HuH-7.5 (cell line): ENCODE measurements around the gene DDX24.
"Not testable (repeated sequence)": the region's sequence is repeated elsewhere in the genome, so short reads cannot be mapped to it uniquely, and the experiment has no call there.

Experiments used
- DNase-seq: peaks from one replicate; pipeline ENCODE4 v3.0.0; 2011; ENCODE audit warnings: low spot score

Gene DDX24

GRCh38 chr14:94077823-94078222 is 3.2 kb downstream of the DDX24 start:
- no peak for DNase-seq

- DNase-seq = no peak
Observed at GRCh38 chr14:94077111-94077821, 3.7 kb downstream of the DDX24 start.

- no peak for DNase-seq
Observed at GRCh38 chr14:94075008-94075407, 6.0 kb downstream of the DDX24 start.

- DNase-seq = no peak
Observed at GRCh38 chr14:94074534-94074933, 6.5 kb downstream of the DDX24 start.

DNA sequence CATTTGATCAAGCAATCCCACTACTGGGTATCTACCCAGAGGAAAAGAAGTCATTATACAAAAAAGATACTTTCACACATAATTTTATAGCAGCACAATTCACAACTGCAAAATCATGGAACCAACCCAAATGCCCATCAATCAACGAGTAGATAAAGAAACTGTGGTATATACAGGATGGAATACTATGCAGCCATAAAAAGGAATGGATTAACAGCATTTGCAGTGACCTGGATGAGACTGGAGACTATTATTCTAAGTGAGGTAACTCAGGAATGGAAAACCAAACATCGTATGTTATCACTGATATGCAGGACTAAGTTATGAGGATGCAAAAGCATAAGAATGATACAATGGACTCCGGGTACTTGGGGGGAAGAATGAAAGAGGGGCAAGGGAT is 8.9 kb downstream of the DDX24 start:
- not testable (repeated sequence) for DNase-seq

GRCh38 chr14:94066089-94066676 is 14.8 kb downstream of the DDX24 start:
- DNase-seq = no peak

DNA sequence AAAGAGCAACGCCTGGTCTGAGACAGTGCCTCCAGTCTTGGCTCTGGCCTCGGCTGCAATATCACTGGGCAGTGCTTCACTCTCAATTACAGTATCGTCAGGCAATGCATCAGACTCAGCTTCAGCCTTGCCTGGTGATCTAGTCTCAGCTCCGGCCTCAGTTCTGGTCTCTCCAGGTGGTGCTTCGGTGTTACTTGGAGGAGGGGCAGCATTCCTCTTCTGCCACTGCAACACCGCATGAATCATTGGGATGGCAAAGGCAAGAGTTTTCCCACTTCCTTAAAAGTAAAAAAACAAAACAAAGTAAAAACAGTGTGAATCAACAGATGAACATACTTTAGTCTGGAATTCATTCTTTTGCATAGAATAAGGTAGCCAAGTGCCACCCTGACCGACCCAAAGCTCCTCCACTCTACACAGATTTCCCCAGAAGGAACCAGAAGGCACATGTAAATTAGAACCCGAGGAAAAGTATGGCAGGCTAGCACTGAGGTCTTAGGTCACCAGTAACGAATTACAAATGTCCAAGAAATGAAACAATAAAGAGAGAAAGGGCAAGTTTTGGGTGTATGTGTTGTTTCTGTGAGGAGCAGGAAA is 18.6 kb downstream of the DDX24 start:
- no peak for DNase-seq

- no peak for DNase-seq
Observed at GRCh38 chr14:94059998-94060397, 21.0 kb downstream of the DDX24 start.

GRCh38 chr14:94058674-94059138 is 22.3 kb downstream of the DDX24 start:
- DNase-seq = no peak

- DNase-seq = no peak
Observed at GRCh38 chr14:94058128-94058673, 22.8 kb downstream of the DDX24 start.

DNA sequence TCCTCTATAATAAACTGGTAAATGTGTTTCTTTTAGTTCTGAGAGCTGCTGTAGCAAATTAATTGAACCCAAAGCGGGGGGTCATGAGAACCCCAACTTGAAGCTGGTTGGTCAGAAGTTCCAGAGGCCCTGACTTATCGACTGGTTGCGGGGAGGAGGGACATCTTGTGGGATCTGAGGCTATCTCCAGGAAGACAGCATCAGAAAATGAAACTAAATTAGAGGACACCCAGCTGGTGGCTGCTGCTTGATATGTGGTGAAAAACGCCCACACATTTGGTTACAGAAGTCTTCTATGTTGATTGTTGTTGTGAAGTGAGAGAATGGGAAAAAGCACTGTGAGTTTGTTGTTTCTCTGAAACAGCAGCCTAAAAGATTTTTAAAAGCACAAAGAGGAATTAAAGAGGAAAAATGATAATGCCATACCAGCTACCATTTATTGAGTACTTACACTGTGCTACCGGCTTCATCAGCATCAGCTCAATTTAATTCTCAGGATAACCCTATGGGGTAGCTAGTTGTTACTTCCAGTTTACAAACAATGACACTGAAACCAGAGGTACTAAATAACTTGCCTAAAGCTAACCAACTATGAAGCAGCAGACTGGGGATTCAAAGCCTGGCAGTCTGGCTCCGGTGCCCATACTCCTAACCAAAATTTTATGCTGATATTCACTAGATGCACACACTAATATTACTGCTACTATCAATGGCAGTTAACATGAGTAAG is 24.3 kb downstream of the DDX24 start:
- no peak for DNase-seq

- DNase-seq = no peak
Observed at GRCh38 chr14:94054936-94055335, 26.1 kb downstream of the DDX24 start.

- no peak for DNase-seq
Observed at GRCh38 chr14:94054401-94054800, 26.6 kb downstream of the DDX24 start.

DNA sequence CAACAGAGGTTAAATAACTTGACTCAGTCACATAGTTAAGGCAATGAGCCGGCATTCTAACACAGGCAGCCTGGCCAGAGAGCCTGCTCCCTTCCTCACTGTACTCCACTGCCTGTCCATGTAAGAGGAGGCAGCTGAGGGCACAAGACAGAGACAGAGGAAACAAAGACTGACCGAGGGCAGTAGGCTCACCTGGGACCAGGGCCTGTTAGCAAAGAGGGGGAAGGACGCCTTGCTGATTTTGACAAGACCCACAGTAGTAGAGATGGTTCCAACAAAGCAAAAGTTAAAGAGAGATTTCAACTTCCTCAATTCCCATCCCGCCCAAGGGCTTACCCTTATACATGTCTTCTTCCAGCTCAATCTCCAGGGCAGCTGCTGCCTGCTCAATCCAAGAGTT is 28.3 kb downstream of the DDX24 start:
- no peak for DNase-seq

DNA sequence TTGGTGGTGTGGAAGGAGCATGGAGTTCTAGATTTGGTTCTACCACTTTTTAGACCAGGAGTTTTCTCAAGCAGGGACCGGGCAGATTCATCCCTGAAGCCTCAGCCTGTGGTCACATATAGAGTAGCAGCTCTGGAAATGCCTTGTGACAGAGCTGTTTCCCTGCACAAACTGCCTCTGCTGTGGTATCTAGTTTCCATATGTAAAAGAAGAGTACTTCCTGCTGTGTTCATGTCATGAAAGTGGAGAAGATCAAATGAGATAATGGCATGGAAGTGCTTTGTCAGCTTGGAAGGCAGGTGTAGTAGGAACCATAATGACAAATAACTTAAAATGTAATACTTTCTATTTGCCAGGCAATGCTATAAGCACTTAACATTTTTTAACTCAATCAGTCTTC is 28.8 kb downstream of the DDX24 start:
- DNase-seq = no peak

DNA sequence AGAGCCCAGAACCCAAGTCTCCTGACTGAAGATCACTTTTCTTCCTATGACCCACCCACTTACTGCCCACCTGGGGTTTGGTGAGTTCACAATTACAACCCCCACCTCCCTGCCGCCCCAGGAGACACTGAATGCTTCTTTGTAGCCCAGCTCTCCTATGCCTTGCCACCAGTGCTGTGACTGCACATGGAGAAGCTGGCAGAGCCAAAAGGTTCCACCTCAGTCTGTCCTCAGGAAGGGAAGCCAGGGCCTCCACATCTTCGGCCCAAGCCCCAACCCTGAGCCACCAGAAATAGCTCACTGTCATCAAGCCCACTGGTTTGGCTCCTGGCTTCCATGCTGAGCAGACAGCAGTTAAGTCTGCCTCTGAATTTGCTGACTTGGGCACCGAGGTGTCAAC is 29.2 kb downstream of the DDX24 start:
- no peak for DNase-seq

DNA sequence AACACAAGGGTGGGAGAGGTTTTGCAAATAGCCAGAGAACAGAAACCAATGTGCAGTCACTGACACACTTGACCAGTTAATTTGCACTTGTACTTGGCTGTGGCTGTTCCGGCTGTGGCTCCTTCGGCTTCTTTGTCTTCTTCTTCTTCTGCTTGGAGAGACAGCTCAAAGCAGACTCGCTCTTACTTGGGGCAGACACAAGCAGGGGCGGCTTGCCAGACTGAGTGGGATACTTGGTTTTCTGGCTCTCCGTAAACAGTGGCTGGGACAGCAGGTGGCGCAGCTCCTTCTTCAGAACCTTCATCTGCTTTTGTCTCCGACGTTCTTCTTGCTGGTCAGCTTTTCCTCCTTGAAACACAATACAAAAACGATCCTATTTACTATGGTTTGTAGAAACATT is 29.9 kb downstream of the DDX24 start:
- DNase-seq = no peak

GRCh38 chr14:94050231-94050880 is 30.6 kb downstream of the DDX24 start:
- no peak for DNase-seq

- DNase-seq = no peak
Observed at GRCh38 chr14:94049625-94050023, 31.4 kb downstream of the DDX24 start.

DNA sequence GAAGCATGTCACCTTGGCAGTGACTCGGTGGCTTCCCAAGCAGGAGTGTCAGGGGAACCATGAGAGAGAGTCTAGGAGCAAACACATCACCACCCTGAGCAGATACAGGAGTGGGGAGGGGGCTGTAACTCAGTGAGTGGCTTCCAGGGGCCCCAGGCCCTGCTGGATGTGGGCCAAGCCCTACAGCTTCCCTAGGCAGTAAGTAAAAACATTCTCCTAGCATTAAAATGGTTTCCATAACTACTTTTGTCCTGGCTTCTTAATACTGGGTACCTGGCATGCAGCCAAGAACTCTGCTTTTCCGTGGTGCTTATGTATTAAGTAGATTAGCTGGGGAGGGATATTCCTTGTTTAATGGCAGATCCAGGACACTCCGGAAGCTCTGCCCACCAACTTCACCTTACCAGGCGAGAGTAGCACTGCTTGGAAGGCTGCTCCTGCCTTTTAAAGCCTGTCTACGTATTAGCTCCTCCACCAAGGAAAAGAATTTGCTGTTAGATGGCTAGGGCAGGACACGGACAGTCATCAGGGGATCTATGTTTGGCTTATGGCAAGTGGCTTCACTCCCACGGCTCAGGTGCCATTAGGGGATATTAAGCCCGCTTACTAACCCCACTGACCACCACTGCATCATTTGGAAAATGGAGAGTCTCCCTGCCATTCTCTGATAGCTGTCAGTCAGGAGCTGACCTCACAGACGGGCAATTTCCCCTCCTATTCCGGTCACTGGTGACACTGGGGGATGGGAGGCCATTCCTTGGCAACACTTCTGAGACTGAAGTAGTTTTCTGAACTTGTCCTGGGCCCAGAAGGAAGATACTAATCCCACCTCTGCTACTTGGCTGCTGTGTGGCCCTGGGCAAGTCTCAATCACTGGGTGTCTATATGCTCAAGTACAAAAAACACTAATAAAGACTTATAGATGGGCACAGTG is 32.0 kb downstream of the DDX24 start:
- no peak for DNase-seq

- no peak for DNase-seq
Observed at GRCh38 chr14:94047581-94047980, 33.4 kb downstream of the DDX24 start.
